Stimulated activated CD8-positive, alpha-beta memory T cell treated with anti-CD3 and anti-CD28 coated beads, Interleukin-12 subunit alpha, Interleukin-12 subunit beta, amount 100 ng/mL, for 24 hours (primary cell): ENCODE measurements around the gene TNFAIP1.
A peak's percentile ranks its signal among the peaks of the same experiment; 100 is the strongest.

Source experiments
- DNase-seq: peaks from one replicate; pipeline ENCODE4 v3.0.0-alpha.2; 2020; ENCODE audit errors: extremely low read depth

The TNFAIP1 gene

GRCh38 chr17:28371245-28372202, 36.0 kb downstream of the TNFAIP1 start, which contains the start of gene SARM1:
SARM1 (plus strand) TSS chr17:28371694; CDS start chr17:28372033, 339 bp downstream.
- DNase-seq: peak; percentile 80

- DNase-seq: no peak
These were observed 36.8 kb downstream of the TNFAIP1 start for GRCh38 chr17:28372203-28372944.

- no peak for DNase-seq
These were observed 37.3 kb downstream of the TNFAIP1 start for GRCh38 chr17:28372945-28373274.

GRCh38 chr17:28379814-28380801, 44.5 kb downstream of the TNFAIP1 start:
- no peak for DNase-seq

- no peak for DNase-seq
These were observed 45.7 kb downstream of the TNFAIP1 start for GRCh38 chr17:28381141-28381825.

- peak; percentile 33 for DNase-seq
These were observed 48.9 kb downstream of the TNFAIP1 start for GRCh38 chr17:28384281-28385036.

GRCh38 chr17:28385037-28385400, 49.5 kb downstream of the TNFAIP1 start:
- no peak for DNase-seq

- DNase-seq: no peak
These were observed 49.8 kb downstream of the TNFAIP1 start for GRCh38 chr17:28385406-28385805.

- DNase-seq: no peak
These were observed 50.8 kb downstream of the TNFAIP1 start for GRCh38 chr17:28386391-28386790.

- no peak for DNase-seq
These were observed 52.5 kb downstream of the TNFAIP1 start for GRCh38 chr17:28388106-28388505.

- no peak for DNase-seq
These were observed 54.6 kb downstream of the TNFAIP1 start for GRCh38 chr17:28390141-28390540.

- no peak for DNase-seq
These were observed 55.0 kb downstream of the TNFAIP1 start for GRCh38 chr17:28390563-28390962.

- DNase-seq: no peak
These were observed 55.4 kb downstream of the TNFAIP1 start for GRCh38 chr17:28390984-28391383.

GRCh38 chr17:28391401-28391800, 55.8 kb downstream of the TNFAIP1 start:
- no peak for DNase-seq

GRCh38 chr17:28392491-28392890, 56.9 kb downstream of the TNFAIP1 start:
- no peak for DNase-seq

- DNase-seq: no peak
These were observed 59.0 kb downstream of the TNFAIP1 start for GRCh38 chr17:28394337-28395116.

- DNase-seq: no peak
These were observed 59.9 kb downstream of the TNFAIP1 start for GRCh38 chr17:28395426-28395825.

GRCh38 chr17:28395968-28396367, 60.4 kb downstream of the TNFAIP1 start:
- no peak for DNase-seq
